Measurements from ENCODE around the gene GLIS1. TPM values are rescaled to one million over a fixed set of nuclear protein-coding genes. Genes with fewer than 3 reads are reported as not detected.

The GLIS1 gene
- total RNA-seq, 1 experiment from 2014 or later = 0.24 TPM

- TF ChIP-seq, protein P1, sequence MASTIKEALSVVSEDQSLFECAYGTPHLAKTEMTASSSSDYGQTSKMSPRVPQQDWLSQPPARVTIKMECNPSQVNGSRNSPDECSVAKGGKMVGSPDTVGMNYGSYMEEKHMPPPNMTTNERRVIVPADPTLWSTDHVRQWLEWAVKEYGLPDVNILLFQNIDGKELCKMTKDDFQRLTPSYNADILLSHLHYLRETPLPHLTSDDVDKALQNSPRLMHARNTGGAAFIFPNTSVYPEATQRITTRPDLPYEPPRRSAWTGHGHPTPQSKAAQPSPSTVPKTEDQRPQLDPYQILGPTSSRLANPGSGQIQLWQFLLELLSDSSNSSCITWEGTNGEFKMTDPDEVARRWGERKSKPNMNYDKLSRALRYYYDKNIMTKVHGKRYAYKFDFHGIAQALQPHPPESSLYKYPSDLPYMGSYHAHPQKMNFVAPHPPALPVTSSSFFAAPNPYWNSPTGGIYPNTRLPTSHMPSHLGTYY (CRISPR knock-in tag; IDR thresholded peaks at IDR 0.05) = no peak
- TF ChIP-seq, protein P2, sequence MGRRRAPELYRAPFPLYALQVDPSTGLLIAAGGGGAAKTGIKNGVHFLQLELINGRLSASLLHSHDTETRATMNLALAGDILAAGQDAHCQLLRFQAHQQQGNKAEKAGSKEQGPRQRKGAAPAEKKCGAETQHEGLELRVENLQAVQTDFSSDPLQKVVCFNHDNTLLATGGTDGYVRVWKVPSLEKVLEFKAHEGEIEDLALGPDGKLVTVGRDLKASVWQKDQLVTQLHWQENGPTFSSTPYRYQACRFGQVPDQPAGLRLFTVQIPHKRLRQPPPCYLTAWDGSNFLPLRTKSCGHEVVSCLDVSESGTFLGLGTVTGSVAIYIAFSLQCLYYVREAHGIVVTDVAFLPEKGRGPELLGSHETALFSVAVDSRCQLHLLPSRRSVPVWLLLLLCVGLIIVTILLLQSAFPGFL (CRISPR knock-in tag; IDR thresholded peaks at IDR 0.05; ENCODE audit: borderline replicate concordance) = no peak
- no peak for TF ChIP-seq AFF4 (CRISPR knock-in tag; IDR thresholded peaks at IDR 0.05; ENCODE audit: borderline replicate concordance)
These were observed 225.9 kb downstream of the GLIS1 start (continued) for GRCh38 chr1:53512807-53513755.

GRCh38 chr1:53511933-53512806, 226.8 kb downstream of the GLIS1 start:
- peaks cover 14% of the 10 kb centered on the region; the same call in 1 of the 2 replicates for H3K4me1 Mint-ChIP-seq
- H3K9me3 Mint-ChIP-seq = no peaks in the 10 kb centered on the region
- POLR2A ChIA-PET = no interaction called here
- CTCF ChIA-PET = interaction anchor here (0.6 to 3.2 kb wide), 7 partner anchors 8 to 322 kb away, joined by 3 to 16 read pairs (median 3); no protein-coding TSS in a partner anchor
- H3K36me3 Mint-ChIP-seq = no peaks in the 10 kb centered on the region
- DNase-seq (ENCODE audit: low spot score) (no peak), ATAC-seq (no peak)
- H3K27ac Mint-ChIP-seq = 0 out of 2 replicates have a peak overlapping the region, but pooled peaks have one; percentile 21
- H3K4me3 Mint-ChIP-seq = no peak overlapping the region
- no peaks in the 10 kb centered on the region for H3K27me3 Mint-ChIP-seq (ENCODE audit: low read depth)
- no peak for TF ChIP-seq MXD4 (CRISPR knock-in tag; IDR thresholded peaks at IDR 0.05; ENCODE audit: borderline replicate concordance)
- no peak for TF ChIP-seq TP53 (CRISPR knock-in tag; IDR thresholded peaks at IDR 0.05)
- TF ChIP-seq, protein P3, sequence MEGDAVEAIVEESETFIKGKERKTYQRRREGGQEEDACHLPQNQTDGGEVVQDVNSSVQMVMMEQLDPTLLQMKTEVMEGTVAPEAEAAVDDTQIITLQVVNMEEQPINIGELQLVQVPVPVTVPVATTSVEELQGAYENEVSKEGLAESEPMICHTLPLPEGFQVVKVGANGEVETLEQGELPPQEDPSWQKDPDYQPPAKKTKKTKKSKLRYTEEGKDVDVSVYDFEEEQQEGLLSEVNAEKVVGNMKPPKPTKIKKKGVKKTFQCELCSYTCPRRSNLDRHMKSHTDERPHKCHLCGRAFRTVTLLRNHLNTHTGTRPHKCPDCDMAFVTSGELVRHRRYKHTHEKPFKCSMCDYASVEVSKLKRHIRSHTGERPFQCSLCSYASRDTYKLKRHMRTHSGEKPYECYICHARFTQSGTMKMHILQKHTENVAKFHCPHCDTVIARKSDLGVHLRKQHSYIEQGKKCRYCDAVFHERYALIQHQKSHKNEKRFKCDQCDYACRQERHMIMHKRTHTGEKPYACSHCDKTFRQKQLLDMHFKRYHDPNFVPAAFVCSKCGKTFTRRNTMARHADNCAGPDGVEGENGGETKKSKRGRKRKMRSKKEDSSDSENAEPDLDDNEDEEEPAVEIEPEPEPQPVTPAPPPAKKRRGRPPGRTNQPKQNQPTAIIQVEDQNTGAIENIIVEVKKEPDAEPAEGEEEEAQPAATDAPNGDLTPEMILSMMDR (IDR thresholded peaks at IDR 0.05) = no peak
- TF ChIP-seq, protein P4, sequence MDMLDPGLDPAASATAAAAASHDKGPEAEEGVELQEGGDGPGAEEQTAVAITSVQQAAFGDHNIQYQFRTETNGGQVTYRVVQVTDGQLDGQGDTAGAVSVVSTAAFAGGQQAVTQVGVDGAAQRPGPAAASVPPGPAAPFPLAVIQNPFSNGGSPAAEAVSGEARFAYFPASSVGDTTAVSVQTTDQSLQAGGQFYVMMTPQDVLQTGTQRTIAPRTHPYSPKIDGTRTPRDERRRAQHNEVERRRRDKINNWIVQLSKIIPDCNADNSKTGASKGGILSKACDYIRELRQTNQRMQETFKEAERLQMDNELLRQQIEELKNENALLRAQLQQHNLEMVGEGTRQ (CRISPR knock-in tag; IDR thresholded peaks at IDR 0.05) = no peak
- TF ChIP-seq, protein P5, sequence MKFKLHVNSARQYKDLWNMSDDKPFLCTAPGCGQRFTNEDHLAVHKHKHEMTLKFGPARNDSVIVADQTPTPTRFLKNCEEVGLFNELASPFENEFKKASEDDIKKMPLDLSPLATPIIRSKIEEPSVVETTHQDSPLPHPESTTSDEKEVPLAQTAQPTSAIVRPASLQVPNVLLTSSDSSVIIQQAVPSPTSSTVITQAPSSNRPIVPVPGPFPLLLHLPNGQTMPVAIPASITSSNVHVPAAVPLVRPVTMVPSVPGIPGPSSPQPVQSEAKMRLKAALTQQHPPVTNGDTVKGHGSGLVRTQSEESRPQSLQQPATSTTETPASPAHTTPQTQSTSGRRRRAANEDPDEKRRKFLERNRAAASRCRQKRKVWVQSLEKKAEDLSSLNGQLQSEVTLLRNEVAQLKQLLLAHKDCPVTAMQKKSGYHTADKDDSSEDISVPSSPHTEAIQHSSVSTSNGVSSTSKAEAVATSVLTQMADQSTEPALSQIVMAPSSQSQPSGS (CRISPR knock-in tag; IDR thresholded peaks at IDR 0.05; ENCODE audit: borderline replicate concordance, low read depth) = no peak
- no peak for TF ChIP-seq MAX (CRISPR knock-in tag; IDR thresholded peaks at IDR 0.05)
- no peak for TF ChIP-seq JUN (CRISPR knock-in tag; IDR thresholded peaks at IDR 0.05)
- TF ChIP-seq STAT6 (CRISPR knock-in tag; conservative IDR thresholded peaks at IDR 0.05; ENCODE audit: low read depth) = no peak
- TF ChIP-seq, protein P6, sequence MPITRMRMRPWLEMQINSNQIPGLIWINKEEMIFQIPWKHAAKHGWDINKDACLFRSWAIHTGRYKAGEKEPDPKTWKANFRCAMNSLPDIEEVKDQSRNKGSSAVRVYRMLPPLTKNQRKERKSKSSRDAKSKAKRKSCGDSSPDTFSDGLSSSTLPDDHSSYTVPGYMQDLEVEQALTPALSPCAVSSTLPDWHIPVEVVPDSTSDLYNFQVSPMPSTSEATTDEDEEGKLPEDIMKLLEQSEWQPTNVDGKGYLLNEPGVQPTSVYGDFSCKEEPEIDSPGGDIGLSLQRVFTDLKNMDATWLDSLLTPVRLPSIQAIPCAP (CRISPR knock-in tag; IDR thresholded peaks at IDR 0.05) = no peak
